Caco-2 (cell line): Measurements from ENCODE around the gene ENAH. TPM values are rescaled to one million over a fixed set of nuclear protein-coding genes. Genes with fewer than 3 reads are reported as not detected.
"Not testable (repeated sequence)": the region's sequence is repeated elsewhere in the genome, so short reads cannot be mapped to it uniquely, and the experiment has no call there.

ENCODE experiments used
- BruUV-seq: library from RNA; stranded (reverse); fragments of 400-500 nt; replicated peaks from 2 replicates; lab custom pipeline; 2021; lab: Mats Ljungman, UMichigan
- CTCF ChIA-PET: fragments of 300-600 bp; sonication (Branson Sonifier 250); formaldehyde crosslinking; loops from one replicate; lab custom pipeline; 2022; ENCODE audit warnings: antibody characterized with exemption; lab: Charles Lee
- POLR2A ChIA-PET: fragments of 300-600 bp; sonication (Branson Sonifier 250); formaldehyde crosslinking; loops from one replicate; lab custom pipeline; 2022; ENCODE audit warnings: antibody characterized with exemption; lab: Charles Lee
- DNase-seq, 2 experiments: peaks; one replicate each; pipeline versions ENCODE4 v3.0.0 to v3.0.0-alpha.2; 2020 to 2022
- H3K27me3 ChIP-seq: replicated peaks from 2 replicates; pipeline ENCODE4 v1.6.0; 2011; ENCODE audit warnings: low read length; ENCODE audit not compliant: control insufficient read depth, insufficient read depth
- H3K36me3 ChIP-seq: 2 replicates; pipeline ENCODE4 v1.5.1; 2011; ENCODE audit warnings: low read length; ENCODE audit not compliant: control insufficient read depth, insufficient read depth
- H3K4me1 ChIP-seq: fragments of 250-450 bp; sonication (Bioruptor Pico); 2 replicates; pipeline ENCODE4 v1.5.1; 2020; ENCODE audit warnings: mild to moderate bottlenecking
- H3K4me3 ChIP-seq: 2 replicates; pipeline ENCODE4 v1.5.1; 2011; ENCODE audit warnings: low read depth, mild to moderate bottlenecking, control low read depth, low read length
- H3K9me3 ChIP-seq: fragments of 250-450 bp; sonication (Bioruptor Pico); 2 replicates; pipeline ENCODE4 v1.5.1; 2020; ENCODE audit warnings: mild to moderate bottlenecking, moderate library complexity
- H3K27ac Mint-ChIP-seq: one replicate; pipeline ENCODE4 v1.8.0; 2022; ENCODE audit warnings: mixed read lengths; ENCODE audit not compliant: unreplicated experiment
- H3K27me3 Mint-ChIP-seq: one replicate; pipeline ENCODE4 v1.8.0; 2022; ENCODE audit warnings: mixed read lengths; ENCODE audit not compliant: insufficient read depth, unreplicated experiment
- H3K36me3 Mint-ChIP-seq: one replicate; pipeline ENCODE4 v1.8.0; 2022; ENCODE audit warnings: mild to moderate bottlenecking, mixed read lengths; ENCODE audit not compliant: insufficient read depth, unreplicated experiment
- H3K4me1 Mint-ChIP-seq: one replicate; pipeline ENCODE4 v1.8.0; 2022; ENCODE audit warnings: low read depth, mixed read lengths; ENCODE audit not compliant: unreplicated experiment
- H3K4me3 Mint-ChIP-seq: one replicate; pipeline ENCODE4 v1.8.0; 2022; ENCODE audit warnings: mild to moderate bottlenecking, moderate library complexity, mixed read lengths; ENCODE audit not compliant: unreplicated experiment
- H3K9me3 Mint-ChIP-seq: one replicate; pipeline ENCODE4 v1.8.0; 2022; ENCODE audit warnings: mixed read lengths; ENCODE audit not compliant: unreplicated experiment
- CTCF ChIP-seq, 2 experiments: fragments of 200-600 bp in 1 of 2; IDR thresholded peaks; 1 replicate in 1 of 2; 2 replicates in 1 of 2; pipeline versions ENCODE4 v1.5.1 to v1.8.0; 2011 to 2022; ENCODE audit warnings: antibody characterized with exemption in 1 of 2, control low read depth in 1 of 2, inconsistent platforms in 1 of 2, low read depth in 1 of 2, low read length in 1 of 2, mild to moderate bottlenecking in 1 of 2, moderate library complexity in 1 of 2; ENCODE audit not compliant: insufficient read depth in 1 of 2, severe bottlenecking in 1 of 2, unreplicated experiment in 1 of 2
- intact Hi-C: fragments of 100-400 bp; cut with micrococcal nuclease; formaldehyde crosslinking; loops from one replicate; pipeline ENCODE4 v1.10.0; 2022; ENCODE audit not compliant: unreplicated experiment
- total RNA-seq: library from RNA; stranded (reverse); gene quantifications from 2 replicates; pipeline ENCODE4 v1.2.3, GENCODE V29; 2022

ENAH gene
- total RNA-seq, 1 experiment from 2014 or later: 78.0 TPM

GRCh38 chr1:225700164-225700821, 47.4 kb upstream of the ENAH start:
- Histone ChIP-seq H3K36me3 (no peaks in the 10 kb centered on the region), H3K27me3 (no peaks in the 10 kb centered on the region), H3K4me1 (peaks cover 12% of the 10 kb centered on the region; the same call in 1 of the 2 replicates), H3K9me3 (no peaks in the 10 kb centered on the region), H3K4me3 (no peak overlapping the region)
- H3K4me3 Mint-ChIP-seq: no peak overlapping the region
- H3K4me1 Mint-ChIP-seq: peaks cover 11% of the 10 kb centered on the region
- H3K27ac Mint-ChIP-seq: peak overlapping the region; percentile 23
- ChIA-PET CTCF (interaction anchor here (0.6 kb wide), 1 partner anchor 46 kb away, joined by 4 read pairs; no protein-coding TSS in a partner anchor), POLR2A (no interaction called here)
- BruUV-seq: no TSS peak
- peaks cover 4% of the 10 kb centered on the region for H3K9me3 Mint-ChIP-seq
- no peaks in the 10 kb centered on the region for H3K27me3 Mint-ChIP-seq
- intact Hi-C loops: loop anchor here (5.0 kb wide), 1 partner anchor 62 kb away; no protein-coding TSS in a partner anchor
- H3K36me3 Mint-ChIP-seq: no peaks in the 10 kb centered on the region
- peak; percentile 40 to 45 for DNase-seq
- TF ChIP-seq CTCF (IDR thresholded peaks at IDR 0.05; ENCODE audit: insufficient read depth in 1 of 2, low read depth in 1 of 2, low read length in 1 of 2, severe bottlenecking in 1 of 2, unreplicated experiment in 1 of 2): no peak

GRCh38 chr1:225699336-225699735, 46.4 kb upstream of the ENAH start:
- Histone ChIP-seq H3K4me3 (no peak overlapping the region), H3K36me3 (no peaks in the 10 kb centered on the region), H3K27me3 (no peaks in the 10 kb centered on the region), H3K9me3 (0 out of 2 replicates have a peak, but pooled peaks cover 3% of the 10 kb centered on the region), H3K4me1 (peaks cover 15% of the 10 kb centered on the region)
- Mint-ChIP-seq H3K27me3 (no peaks in the 10 kb centered on the region), H3K4me1 (peaks cover 16% of the 10 kb centered on the region), H3K36me3 (no peaks in the 10 kb centered on the region), H3K27ac (no peak overlapping the region), H3K9me3 (peaks cover 11% of the 10 kb centered on the region), H3K4me3 (no peak overlapping the region)
- CTCF ChIA-PET: no interaction called here
- BruUV-seq: no TSS peak
- POLR2A ChIA-PET: no interaction called here
- DNase-seq: no peak
- intact Hi-C loops: no loop called here
- no peak for TF ChIP-seq CTCF (IDR thresholded peaks at IDR 0.05; ENCODE audit: insufficient read depth in 1 of 2, low read depth in 1 of 2, low read length in 1 of 2, severe bottlenecking in 1 of 2, unreplicated experiment in 1 of 2)

- H3K9me3 Mint-ChIP-seq: peaks cover 11% of the 10 kb centered on the region
- H3K4me3 ChIP-seq, H3K27me3 Mint-ChIP-seq, H3K9me3 ChIP-seq, intact Hi-C loops, BruUV-seq, H3K36me3 ChIP-seq, H3K27ac Mint-ChIP-seq, POLR2A ChIA-PET, H3K36me3 Mint-ChIP-seq, CTCF ChIA-PET, H3K4me3 Mint-ChIP-seq, DNase-seq, H3K27me3 ChIP-seq: not testable (repeated sequence)
- peaks cover 26% of the 10 kb centered on the region for H3K4me1 ChIP-seq
- peaks cover 16% of the 10 kb centered on the region for H3K4me1 Mint-ChIP-seq
Observed at GRCh38 chr1:225698194-225698593, 45.3 kb upstream of the ENAH start.
